Endothelial cell of coronary artery (primary cell): ENCODE data around the gene SLC16A3. TPM values are rescaled to one million over a fixed set of nuclear protein-coding genes. Genes with fewer than 3 reads are reported as not detected.

Experiments
- total RNA-seq: library from RNA; depleted of rRNA; stranded (reverse); fragments of >200 nt; gene quantifications from 2 replicates; pipeline ENCODE4 v1.2.3, GENCODE V29; 2014

SLC16A3 gene
- 97.3 and 281 TPM in 2 replicates for total RNA-seq

DNA sequence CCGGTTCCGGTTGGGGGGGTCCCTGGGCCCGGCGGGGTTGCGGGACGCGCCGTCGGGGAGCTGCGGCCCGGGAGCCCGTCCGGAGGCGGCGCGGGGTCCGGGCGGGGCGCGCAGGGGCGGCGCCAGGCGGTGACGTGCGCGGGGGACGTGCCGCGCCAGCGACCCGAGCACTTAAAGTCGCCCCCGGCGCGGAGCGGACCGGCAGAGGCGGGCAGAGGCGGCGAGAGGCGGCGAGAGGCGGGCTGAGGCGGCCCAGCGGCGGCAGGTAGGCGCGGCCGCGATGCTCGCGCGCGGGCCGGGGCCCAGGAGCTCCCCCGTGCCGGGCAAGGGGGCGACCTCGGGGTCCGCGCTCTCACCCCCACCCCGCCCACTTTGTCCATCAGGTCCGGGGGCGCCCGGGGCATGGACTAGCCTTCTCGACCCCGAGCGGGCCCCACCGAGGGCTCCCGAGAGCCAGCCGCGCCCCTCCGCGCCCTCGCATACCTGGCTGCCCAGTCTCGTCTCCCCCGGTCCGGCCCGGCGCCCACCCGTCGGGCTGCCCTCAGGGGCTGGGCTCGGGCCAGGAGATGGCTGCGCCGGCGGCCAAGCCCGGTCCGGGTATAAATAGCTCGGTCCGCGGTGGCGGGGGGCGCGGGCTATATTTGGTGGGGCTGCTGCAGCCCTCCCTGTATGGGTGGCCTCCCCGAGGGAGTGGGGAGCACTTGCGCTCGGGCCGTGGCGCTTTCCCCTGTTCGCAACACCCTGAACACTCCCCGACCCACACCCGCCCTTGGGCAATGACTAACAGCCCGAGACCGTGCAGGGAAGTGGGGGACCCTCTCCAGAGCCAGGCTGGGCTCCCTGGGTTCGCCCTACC lies at the start of gene SLC16A3:
TSS of gene SLC16A3 (plus strand) at position 201 of the 856 bp plus-strand sequence. CDS start 6,967 bp downstream, outside the sequence.

GRCh38 chr17:82212331-82213250 lies 16.3 kb upstream of the SLC16A3 start, which contains the start of gene CCDC57:
TSS of gene CCDC57 (minus strand) at chr17:82212842. CDS start at chr17:82201944, 10,898 bp downstream.

GRCh38 chr17:82273327-82274133 lies 44.7 kb downstream of the SLC16A3 start, which contains the start of gene CSNK1D:
TSS of gene CSNK1D (minus strand) at chr17:82273700. CDS start at chr17:82273381, 319 bp downstream.

Other genes starting within 250 kb of the SLC16A3 start
- gene CENPX, start 206.2 kb upstream of the SLC16A3 start, total RNA-seq, result 22.3 and 48.6 TPM in 2 replicates
- gene LRRC45, start 205.7 kb upstream of the SLC16A3 start, total RNA-seq, result 15.3 and 21.4 TPM in 2 replicates
- 21.1 and 32.0 TPM in 2 replicates for gene RAC3, start 197.4 kb upstream of the SLC16A3 start, total RNA-seq
- gene DCXR, start 191.3 kb upstream of the SLC16A3 start, total RNA-seq, result 29.9 and 42.8 TPM in 2 replicates
- 18.1 and 28.5 TPM in 2 replicates for gene RFNG, start 177.2 kb upstream of the SLC16A3 start, total RNA-seq
- gene GPS1, start 177.1 kb upstream of the SLC16A3 start, total RNA-seq, result 105 and 107 TPM in 2 replicates
- 58.5 and 69.6 TPM in 2 replicates for gene DUS1L, start 163.2 kb upstream of the SLC16A3 start, total RNA-seq
- 49.5 and 52.8 TPM in 2 replicates for gene FASN, start 130.8 kb upstream of the SLC16A3 start, total RNA-seq
- 8.0 and 16.7 TPM in 2 replicates for gene CCDC57, start 16.2 kb upstream of the SLC16A3 start, total RNA-seq
- 52.3 and 66.3 TPM in 2 replicates for gene CSNK1D, start 44.7 kb downstream of the SLC16A3 start, total RNA-seq
- not detected in 2 replicates for gene CD7, start 88.6 kb downstream of the SLC16A3 start, total RNA-seq
- 0.36 and 1.8 TPM in 2 replicates for gene SECTM1, start 104.7 kb downstream of the SLC16A3 start, total RNA-seq
- gene TEX19, start 130.2 kb downstream of the SLC16A3 start, total RNA-seq, result under 0.01 and 0.09 TPM in 2 replicates
- gene UTS2R, start 142.7 kb downstream of the SLC16A3 start, total RNA-seq, result not detected in 2 replicates
- 10.1 and 11.5 TPM in 2 replicates for gene HEXD, start 189.3 kb downstream of the SLC16A3 start, total RNA-seq
- gene OGFOD3, start 189.5 kb downstream of the SLC16A3 start, total RNA-seq, result 22.9 and 26.6 TPM in 2 replicates
- gene CYBC1, start 221.7 kb downstream of the SLC16A3 start, total RNA-seq, result 37.1 and 46.6 TPM in 2 replicates
- gene NARF, start 229.7 kb downstream of the SLC16A3 start, total RNA-seq, result 55.1 and 69.7 TPM in 2 replicates